GM23248 (cell line): Measurements from ENCODE around the gene CCDC138. TPM values are rescaled to one million over a fixed set of nuclear protein-coding genes. Genes with fewer than 3 reads are reported as not detected.

Experiments
- DNase-seq: peaks from one replicate; pipeline ENCODE4 v3.0.0-alpha.2; 2015
- H2AFZ ChIP-seq: fragments of 200-600 bp; sonication (generic); 2 replicates; pipeline ENCODE4 v1.6.1; 2016; ENCODE audit warnings: antibody characterized with exemption
- H3F3A ChIP-seq: fragments of 200-600 bp; sonication (generic); 2 replicates; pipeline ENCODE4 v1.6.1; 2016; ENCODE audit warnings: mild to moderate bottlenecking, antibody characterized with exemption, mixed run types; ENCODE audit not compliant: insufficient read depth
- H3K27ac ChIP-seq: fragments of 200-600 bp; sonication (generic); 2 replicates; pipeline ENCODE4 v1.5.1; 2016; ENCODE audit warnings: mild to moderate bottlenecking
- H3K27me3 ChIP-seq: fragments of 200-600 bp; sonication (generic); replicated peaks from 2 replicates; pipeline ENCODE4 v1.6.1; 2016; ENCODE audit warnings: mild to moderate bottlenecking; ENCODE audit not compliant: insufficient read depth
- H3K36me3 ChIP-seq: fragments of 200-600 bp; sonication (generic); 2 replicates; pipeline ENCODE4 v1.6.1; 2016; ENCODE audit warnings: low read depth, mild to moderate bottlenecking
- H3K4me1 ChIP-seq: fragments of 200-600 bp; sonication (generic); 2 replicates; pipeline ENCODE4 v1.6.1; 2016; ENCODE audit warnings: mild to moderate bottlenecking; ENCODE audit not compliant: insufficient read depth
- H3K4me2 ChIP-seq: fragments of 200-600 bp; sonication (generic); one replicate; pipeline ENCODE4 v1.6.1; 2016; ENCODE audit warnings: mild to moderate bottlenecking; ENCODE audit not compliant: unreplicated experiment
- H3K4me3 ChIP-seq: fragments of 200-600 bp; sonication (generic); 2 replicates; pipeline ENCODE4 v1.5.1; 2016; ENCODE audit warnings: mild to moderate bottlenecking
- H3K79me2 ChIP-seq: fragments of 200-600 bp; sonication (generic); 2 replicates; pipeline ENCODE4 v1.6.1; 2016; ENCODE audit warnings: mild to moderate bottlenecking; ENCODE audit not compliant: insufficient read depth
- H3K9ac ChIP-seq: fragments of 200-600 bp; sonication (generic); 2 replicates; pipeline ENCODE4 v1.6.1; 2016; ENCODE audit warnings: mild to moderate bottlenecking
- H3K9me2 ChIP-seq: fragments of 200-600 bp; sonication (generic); 2 replicates; pipeline ENCODE4 v1.6.1; 2016; ENCODE audit warnings: mixed run types, mild to moderate bottlenecking, moderate library complexity; ENCODE audit not compliant: insufficient read depth
- H3K9me3 ChIP-seq: fragments of 200-600 bp; sonication (generic); one replicate; pipeline ENCODE4 v1.6.1; 2017; ENCODE audit warnings: low read depth
- H4K20me1 ChIP-seq: fragments of 200-600 bp; sonication (generic); 2 replicates; pipeline ENCODE4 v1.6.0; 2016; ENCODE audit not compliant: insufficient read depth
- EZH2 ChIP-seq: fragments of 200-600 bp; sonication (generic); IDR thresholded peaks from 2 replicates; pipeline ENCODE4 v1.6.1; 2018; ENCODE audit warnings: antibody characterized with exemption, mild to moderate bottlenecking; ENCODE audit not compliant: insufficient read depth, poor library complexity, severe bottlenecking
- EZH2phosphoT487 ChIP-seq: fragments of 200-600 bp; sonication (generic); IDR thresholded peaks from 2 replicates; pipeline ENCODE4 v1.6.1; 2018; ENCODE audit warnings: antibody characterized with exemption, moderate library complexity, mild to moderate bottlenecking, low read depth; ENCODE audit not compliant: insufficient read depth
- WGBS, 2 experiments: methylation state at CpG; one replicate each; pipeline ENCODE4 v1.1.6; 2015 to 2017; ENCODE audit warnings: low lambda C conversion rate in 2 of 2, low coverage in 1 of 2; ENCODE audit errors: missing lambda C conversion rate in 2 of 2; 5-methylcytosine and 5-hydroxymethylcytosine counted together
- in situ Hi-C: fragments of 300-500 bp; cut with MboI; formaldehyde crosslinking; loops from 2 replicates; pipeline ENCODE4 v1.15.0; 2020
- polyA plus RNA-seq: library from polyadenylated mRNA; unstranded; fragments of >200 nt; fragmentation: Nextera tagmentation; extraction: Ambion mirVana; gene quantifications from 2 replicates; pipeline ENCODE4 v1.2.1, GENCODE V29; 2016
- total RNA-seq: library from RNA; depleted of rRNA; stranded (reverse); fragments of >200 nt; shearing (Covaris generic); gene quantifications from 2 replicates; pipeline ENCODE4 v1.2.3, GENCODE V29; 2014

The CCDC138 gene
- total and polyA plus RNA-seq, 2 experiments from 2014 or later: 3.2 to 4.1 TPM

- Histone ChIP-seq H3K27ac (no peak overlapping the region), H3K4me2 (no peak overlapping the region), H4K20me1 (no peaks in the 10 kb centered on the region), H3K36me3 (peaks cover 69% of the 10 kb centered on the region), H3K27me3 (no peaks in the 10 kb centered on the region), H3K4me3 (no peak overlapping the region), H3K79me2 (peaks cover 37% of the 10 kb centered on the region), H3K9me2 (no peaks in the 10 kb centered on the region), H3K4me1 (no peaks in the 10 kb centered on the region), H3F3A (no peaks in the 10 kb centered on the region; the same call in 1 of the 2 replicates), H2AFZ (no peak overlapping the region), H3K9ac (no peak overlapping the region), H3K9me3 (no peaks in the 10 kb centered on the region)
- TF ChIP-seq EZH2 (no peak), EZH2phosphoT487 (no peak)
- WGBS, 2 experiments: 91 to 92% methylated on average over 3 of the region's 3 CpGs
- in situ Hi-C loops: no loop called here
- no peak for DNase-seq
These were observed 10.1 kb upstream of the CCDC138 start for GRCh38 chr2:108776475-108776874.

DNA sequence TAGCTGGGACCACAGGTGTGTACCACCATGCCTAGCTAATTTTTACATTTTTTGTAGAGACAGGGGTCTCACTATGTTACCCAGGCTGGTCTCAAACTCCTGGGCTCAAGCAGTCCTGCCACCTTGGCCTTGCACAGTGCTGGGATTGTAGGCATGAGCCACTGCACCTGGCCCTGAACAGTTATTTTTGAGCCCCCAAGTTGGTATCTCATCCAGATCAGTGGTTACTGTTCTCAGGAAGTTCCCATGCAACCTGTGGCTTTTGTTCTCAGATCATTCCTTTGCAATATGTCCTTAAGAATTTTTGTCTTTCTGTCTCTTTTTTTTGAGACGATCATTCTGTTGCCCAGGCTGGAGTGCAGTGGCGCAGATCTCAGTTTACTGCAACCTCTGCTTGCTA, 7.7 kb upstream of the CCDC138 start:
- in situ Hi-C loops: no loop called here
- 97 to 98% methylated on average over 2 of the region's 2 CpGs for WGBS, 2 experiments
- no peak for DNase-seq
- Histone ChIP-seq H3K27me3 (no peaks in the 10 kb centered on the region), H2AFZ (no peak overlapping the region), H3K4me3 (no peak overlapping the region), H4K20me1 (no peaks in the 10 kb centered on the region), H3K4me1 (no peaks in the 10 kb centered on the region), H3K9me3 (no peaks in the 10 kb centered on the region), H3K36me3 (peaks cover 67% of the 10 kb centered on the region), H3F3A (peaks cover 5% of the 10 kb centered on the region; the same call in 1 of the 2 replicates), H3K4me2 (no peak overlapping the region), H3K9ac (no peak overlapping the region), H3K79me2 (peaks cover 28% of the 10 kb centered on the region), H3K27ac (no peak overlapping the region), H3K9me2 (no peaks in the 10 kb centered on the region)
- no peak for TF ChIP-seq EZH2
- TF ChIP-seq EZH2phosphoT487: no peak

DNA sequence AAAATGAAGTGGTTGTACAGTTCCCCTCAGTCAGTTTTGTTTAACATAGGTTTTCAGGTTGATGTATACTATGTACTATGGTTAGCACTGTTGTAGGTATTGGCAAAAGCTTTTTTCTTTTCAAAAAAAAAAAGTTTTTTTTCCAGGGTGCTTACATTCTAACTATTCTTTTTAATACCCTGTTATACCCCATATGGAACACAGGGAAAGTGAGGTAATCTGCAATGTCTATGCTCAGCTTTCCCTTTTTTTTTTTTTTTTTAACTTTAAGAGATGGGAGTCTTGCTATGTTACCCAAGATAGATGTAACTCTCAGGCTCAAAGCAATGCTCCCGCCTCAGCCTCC, 590 bp upstream of the CCDC138 start:
- H3K9ac ChIP-seq: peak overlapping the region; percentile 95
- peak overlapping the region; percentile 91 for H3K4me3 ChIP-seq
- H3K4me2 ChIP-seq: peak overlapping the region; percentile 97
- peaks cover 32% of the 10 kb centered on the region for H3K36me3 ChIP-seq
- H3K27me3 ChIP-seq: no peaks in the 10 kb centered on the region
- H3K9me2 ChIP-seq: no peaks in the 10 kb centered on the region
- H4K20me1 ChIP-seq: no peaks in the 10 kb centered on the region
- H3K4me1 ChIP-seq: peaks cover 10% of the 10 kb centered on the region
- no peak for DNase-seq
- in situ Hi-C loops: no loop called here
- no peaks in the 10 kb centered on the region for H3K9me3 ChIP-seq
- peaks cover 10% of the 10 kb centered on the region for H3K79me2 ChIP-seq
- peaks cover 30% of the 10 kb centered on the region for H3F3A ChIP-seq
- H3K27ac ChIP-seq: peak overlapping the region; percentile 81
- TF ChIP-seq EZH2phosphoT487: no peak
- TF ChIP-seq EZH2: no peak
- peak overlapping the region; percentile 90 for H2AFZ ChIP-seq
- 0 to 4% methylated on average over 1 of the region's 1 CpG for WGBS, 2 experiments

GRCh38 chr2:108787216-108787541, 608 bp downstream of the CCDC138 start:
- peaks cover 30% of the 10 kb centered on the region for H3F3A ChIP-seq
- H3K9ac ChIP-seq: peak overlapping the region; percentile 95
- H3K4me3 ChIP-seq: peak overlapping the region; percentile 91
- no peaks in the 10 kb centered on the region for H4K20me1 ChIP-seq
- peaks cover 10% of the 10 kb centered on the region for H3K79me2 ChIP-seq
- peak overlapping the region; percentile 90 for H2AFZ ChIP-seq
- H3K4me1 ChIP-seq: peaks cover 10% of the 10 kb centered on the region
- no peak for TF ChIP-seq EZH2
- no peak for TF ChIP-seq EZH2phosphoT487
- peak overlapping the region; percentile 81 for H3K27ac ChIP-seq
- no peaks in the 10 kb centered on the region for H3K9me2 ChIP-seq
- no peaks in the 10 kb centered on the region for H3K9me3 ChIP-seq
- WGBS, 2 experiments: 1 to 2% methylated on average over 6 of the region's 6 CpGs
- in situ Hi-C loops: no loop called here
- H3K36me3 ChIP-seq: peaks cover 29% of the 10 kb centered on the region
- no peak for DNase-seq
- H3K4me2 ChIP-seq: peak overlapping the region; percentile 97
- H3K27me3 ChIP-seq: no peaks in the 10 kb centered on the region
